IPS-NIHi11 (cell line): ENCODE data around the gene MDN1.
"Not testable (repeated sequence)": the region's sequence is repeated elsewhere in the genome, so short reads cannot be mapped to it uniquely, and the experiment has no call there.

ENCODE experiments used
- DNase-seq: peaks from one replicate; pipeline ENCODE4 v3.0.0; 2012; ENCODE audit warnings: mixed read lengths, low spot score

MDN1 gene

DNA sequence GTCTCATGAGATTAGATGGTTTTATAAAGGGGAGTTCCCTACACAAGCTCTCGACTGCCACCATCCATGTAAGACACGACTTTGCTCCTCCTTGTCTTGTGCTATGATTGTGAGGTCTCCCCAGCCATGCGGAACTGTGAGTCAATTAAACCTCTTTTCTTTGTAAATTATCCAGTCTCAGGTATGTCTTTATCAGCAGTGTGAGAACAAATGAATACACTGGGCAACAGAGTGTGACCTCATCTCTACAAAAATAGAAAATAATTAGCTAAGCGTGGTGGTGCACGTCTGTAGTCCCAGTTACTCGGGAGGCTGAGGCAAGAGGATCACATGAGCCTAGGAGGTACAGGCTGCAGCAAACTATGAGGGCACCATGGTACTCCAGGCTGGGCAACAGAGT, 51.3 kb downstream of the MDN1 start:
- no peak for DNase-seq

DNA sequence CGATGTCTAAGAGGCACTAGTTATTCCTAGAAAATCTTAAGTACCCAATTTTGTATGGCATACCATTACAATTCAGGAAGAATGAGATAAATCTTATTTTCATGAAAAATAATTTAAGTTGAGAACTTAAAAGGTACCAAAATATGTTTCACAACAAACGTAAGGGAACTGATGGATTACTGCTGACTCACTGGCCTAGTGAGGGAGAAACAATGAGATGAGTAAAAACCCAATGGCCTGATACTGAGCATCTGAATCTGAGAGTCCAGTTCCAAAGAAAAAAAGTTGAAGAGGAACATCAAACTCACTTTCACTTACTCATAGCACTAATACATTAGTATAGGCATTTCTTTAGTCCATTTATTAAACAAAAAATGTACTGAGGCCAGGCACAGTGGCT, 56.0 kb downstream of the MDN1 start:
- no peak for DNase-seq

GRCh38 chr6:89758830-89759229, 60.8 kb downstream of the MDN1 start:
- DNase-seq: no peak

GRCh38 chr6:89750338-89750737, 69.3 kb downstream of the MDN1 start:
- DNase-seq: no peak

GRCh38 chr6:89749918-89750317, 69.7 kb downstream of the MDN1 start:
- no peak for DNase-seq

GRCh38 chr6:89745716-89746115, 73.9 kb downstream of the MDN1 start:
- DNase-seq: no peak

GRCh38 chr6:89745096-89745495, 74.5 kb downstream of the MDN1 start:
- DNase-seq: no peak

DNA sequence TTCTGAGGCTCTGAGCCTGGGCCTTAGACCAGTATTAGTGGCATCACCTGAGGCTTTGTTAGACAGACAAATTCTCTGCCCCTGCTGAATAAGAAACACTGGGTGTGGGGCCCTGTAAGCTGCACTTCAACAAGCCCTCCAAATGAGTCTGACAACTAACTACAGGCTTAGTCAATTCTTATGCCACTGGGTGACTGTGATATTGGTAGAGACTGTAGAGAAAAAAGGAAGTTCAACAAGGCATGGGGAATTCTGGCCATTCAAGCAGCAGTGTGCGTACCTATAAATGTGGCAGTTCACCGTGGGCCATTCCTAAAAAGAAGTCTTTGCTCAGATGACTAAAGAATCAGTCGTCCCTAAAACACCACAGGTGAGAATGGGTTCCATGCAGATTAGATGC, 82.7 kb downstream of the MDN1 start:
- DNase-seq: no peak

GRCh38 chr6:89734526-89734925, 85.1 kb downstream of the MDN1 start:
- DNase-seq: no peak

DNA sequence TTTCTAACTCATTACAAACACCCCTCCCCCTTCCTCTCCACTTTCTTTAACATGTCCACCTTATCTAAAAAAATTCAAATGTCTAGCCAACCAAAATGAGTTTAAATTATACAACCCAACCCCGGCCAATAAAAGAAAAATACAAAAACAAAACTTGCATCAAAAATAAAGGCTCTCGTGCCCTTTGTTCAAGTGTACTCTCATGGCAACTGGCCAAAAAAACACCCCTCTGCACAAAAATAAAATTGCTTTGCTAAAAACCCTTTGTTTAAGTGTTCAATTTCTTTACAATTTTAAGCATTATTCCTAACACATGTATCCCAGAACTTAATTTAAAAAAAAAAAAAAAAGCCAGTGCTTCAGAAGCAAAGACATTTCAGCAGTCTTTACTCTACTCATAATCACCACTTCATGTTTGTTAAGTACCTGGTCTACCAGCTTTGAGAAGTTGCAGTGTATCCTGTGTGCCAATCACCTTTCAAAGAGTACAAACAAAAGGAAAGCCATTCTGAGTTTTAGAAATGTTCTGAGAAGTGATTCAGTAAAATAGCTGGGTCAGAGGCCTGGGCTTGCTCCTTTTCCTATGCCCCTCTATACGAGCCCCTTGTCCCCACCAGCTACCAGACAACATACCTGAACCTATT, 87.5 kb downstream of the MDN1 start:
- no peak for DNase-seq

GRCh38 chr6:89731262-89731661, 88.3 kb downstream of the MDN1 start:
- DNase-seq: not testable (repeated sequence)

GRCh38 chr6:89729818-89730217, 89.8 kb downstream of the MDN1 start:
- DNase-seq: no peak

DNA sequence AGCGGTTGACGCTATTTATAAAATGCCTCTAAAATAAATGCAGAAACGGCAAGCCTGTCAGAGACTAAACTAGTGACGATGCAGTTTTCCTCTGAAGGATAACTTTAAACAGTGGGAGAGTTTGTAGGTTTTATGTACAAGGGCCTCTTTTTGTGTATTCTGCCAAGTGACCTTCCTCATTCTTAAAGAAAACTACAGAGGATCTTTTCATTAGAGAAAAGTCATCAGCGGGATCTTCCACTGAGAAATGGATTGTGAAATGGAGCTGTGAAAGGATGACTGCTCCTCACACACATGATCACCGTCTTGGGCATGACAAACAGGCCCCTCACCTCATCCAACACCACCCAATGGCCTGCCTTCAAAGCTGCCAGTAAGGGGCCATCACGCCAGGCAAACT, 92.1 kb downstream of the MDN1 start:
- no peak for DNase-seq

DNA sequence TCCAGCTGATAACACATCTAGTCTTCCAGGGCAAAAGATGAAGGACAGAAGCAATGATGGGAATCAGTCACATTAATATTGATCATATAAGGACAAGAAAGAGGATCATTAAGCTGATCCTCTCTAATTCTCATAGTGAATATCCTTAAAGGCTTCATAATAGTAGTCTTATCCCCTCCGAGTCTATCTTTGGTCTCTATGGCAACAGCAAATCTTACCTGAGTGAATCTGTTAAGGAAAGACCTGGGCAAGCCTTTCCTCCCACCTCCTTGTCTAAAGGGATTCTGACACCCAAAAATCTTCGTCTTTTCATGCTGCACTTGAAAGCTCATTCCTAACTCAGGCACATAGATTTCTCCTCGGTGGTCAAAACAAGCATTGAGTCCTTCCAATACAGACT, 94.6 kb downstream of the MDN1 start:
- DNase-seq: no peak

DNA sequence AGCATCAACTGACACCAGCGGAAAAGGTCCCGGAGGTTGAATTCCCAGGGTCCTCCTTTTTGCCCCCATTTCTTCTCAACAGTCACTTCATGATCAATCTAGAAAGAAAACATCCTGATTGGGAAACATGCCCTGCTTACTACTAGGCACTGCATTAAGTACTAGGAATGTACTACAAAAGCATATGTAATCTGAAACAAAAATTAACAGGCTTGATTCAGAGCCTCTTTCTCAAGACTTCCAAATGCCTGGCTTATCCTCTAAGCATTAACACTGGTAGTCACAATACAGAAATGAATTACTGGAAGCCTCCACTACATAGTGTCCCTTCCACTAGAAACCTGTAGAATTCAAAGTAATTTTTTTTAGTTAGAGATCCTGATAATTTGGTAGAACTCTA, 96.5 kb downstream of the MDN1 start:
- DNase-seq: no peak

DNA sequence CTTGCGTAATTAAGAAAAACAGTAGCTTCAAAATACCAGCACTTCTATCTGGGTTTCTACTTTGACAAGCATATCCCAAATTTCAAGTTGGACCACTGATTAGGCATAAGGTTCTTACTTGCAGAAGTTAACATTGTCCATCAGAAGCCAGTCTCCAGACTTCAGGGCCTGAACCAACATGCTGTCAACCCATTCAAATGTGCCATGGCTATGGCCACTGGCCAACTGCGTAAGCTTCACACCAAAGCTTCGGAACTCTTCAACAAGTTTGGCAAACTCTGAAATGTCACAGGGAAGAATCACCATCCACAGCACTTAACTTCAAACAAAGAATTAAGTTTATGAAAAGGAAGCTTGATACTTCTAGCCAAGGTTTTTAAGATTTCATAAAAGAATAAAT, 103.1 kb downstream of the MDN1 start:
- no peak for DNase-seq

DNA sequence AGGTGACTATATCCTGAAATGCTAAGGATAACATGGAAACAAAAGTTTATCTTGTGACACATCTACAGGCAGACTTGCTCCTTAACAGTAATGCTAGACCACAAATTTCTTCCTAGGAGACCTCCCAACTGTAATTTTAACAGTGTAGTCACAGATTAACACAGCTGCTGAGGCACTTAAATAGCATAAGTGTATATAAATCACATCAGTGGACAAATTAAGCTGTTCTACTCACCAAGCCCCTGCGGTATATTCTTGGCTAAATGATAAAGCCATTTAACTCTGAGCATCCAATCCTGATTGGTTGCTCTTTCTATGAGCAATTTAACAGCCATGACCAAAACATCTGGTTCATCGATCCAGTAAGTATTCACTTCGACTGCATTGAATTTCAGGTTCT, 107.8 kb downstream of the MDN1 start:
- no peak for DNase-seq

DNA sequence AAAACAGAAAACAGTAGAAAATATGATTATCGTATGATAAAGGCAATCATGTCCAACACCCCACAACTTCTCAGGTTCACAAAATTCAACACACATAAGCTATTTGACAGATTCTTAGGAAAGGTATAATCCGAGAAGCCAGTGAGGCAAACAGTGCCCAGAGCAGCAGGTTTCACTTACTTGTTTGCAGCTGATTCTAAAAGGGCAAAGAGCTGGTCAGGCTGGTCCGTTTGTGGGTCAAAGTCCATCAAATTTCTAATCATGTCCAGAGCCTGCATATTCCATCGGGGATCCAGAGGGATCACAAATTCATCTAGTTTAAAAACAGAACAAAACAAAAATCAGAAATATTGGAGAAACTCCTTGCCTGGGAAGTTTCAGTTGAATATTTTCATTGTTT, 111.3 kb downstream of the MDN1 start:
- DNase-seq: no peak

DNA sequence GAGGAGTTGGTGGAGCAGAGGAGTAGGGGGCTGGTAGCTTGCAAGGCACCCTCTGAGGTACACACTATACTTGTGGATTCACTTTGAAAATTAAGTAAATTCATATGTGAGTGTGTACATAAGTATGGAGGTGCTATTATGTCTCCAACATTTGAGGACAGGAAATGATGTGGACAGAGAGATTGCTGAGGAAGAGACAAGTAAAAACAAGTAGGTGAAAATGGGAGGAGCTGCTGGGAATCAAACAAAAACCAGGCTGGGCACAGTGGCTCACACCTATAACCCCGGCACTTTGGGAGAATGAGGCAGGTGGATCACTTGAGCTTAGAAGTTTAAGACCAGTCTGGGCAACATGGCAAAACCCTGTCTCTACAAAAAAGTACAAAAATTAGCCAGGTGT, 111.8 kb downstream of the MDN1 start:
- no peak for DNase-seq

DNA sequence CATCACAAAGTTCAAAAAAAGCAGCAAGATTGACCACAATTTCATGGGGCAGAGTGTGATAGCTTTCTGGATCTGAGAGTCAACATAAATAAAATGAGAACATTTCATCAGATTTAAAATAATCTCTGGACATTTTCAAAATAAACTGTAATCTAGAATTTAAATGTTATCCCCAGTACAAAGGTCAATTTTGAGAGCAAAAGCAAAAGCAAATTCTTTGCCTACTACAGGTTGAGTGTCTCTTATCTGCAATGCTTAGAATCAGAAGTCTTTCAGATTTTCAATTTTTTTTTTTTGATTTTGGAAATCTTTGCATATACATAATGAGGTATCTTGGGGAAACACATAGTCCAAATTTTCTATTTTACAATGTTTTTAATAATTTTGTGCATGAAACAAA, 113.5 kb downstream of the MDN1 start:
- no peak for DNase-seq

DNA sequence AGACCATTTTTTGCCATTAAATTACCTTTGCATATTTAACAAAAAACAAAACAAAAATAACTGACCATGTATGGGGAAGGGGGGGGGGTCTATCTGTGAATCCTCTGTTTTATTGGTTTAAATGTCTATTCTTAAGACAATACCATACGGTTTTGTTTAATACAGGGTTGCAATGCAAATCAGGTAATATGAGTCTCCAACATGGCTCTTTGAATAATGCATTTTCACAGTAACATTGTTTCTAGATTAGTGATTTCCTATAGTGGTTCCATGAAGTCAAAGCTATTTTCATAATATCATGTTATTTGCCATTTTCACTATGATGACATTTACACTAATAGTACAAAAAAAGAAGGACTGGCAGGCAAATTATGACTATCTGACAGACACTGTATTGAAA, 116.3 kb downstream of the MDN1 start:
- DNase-seq: no peak

DNA sequence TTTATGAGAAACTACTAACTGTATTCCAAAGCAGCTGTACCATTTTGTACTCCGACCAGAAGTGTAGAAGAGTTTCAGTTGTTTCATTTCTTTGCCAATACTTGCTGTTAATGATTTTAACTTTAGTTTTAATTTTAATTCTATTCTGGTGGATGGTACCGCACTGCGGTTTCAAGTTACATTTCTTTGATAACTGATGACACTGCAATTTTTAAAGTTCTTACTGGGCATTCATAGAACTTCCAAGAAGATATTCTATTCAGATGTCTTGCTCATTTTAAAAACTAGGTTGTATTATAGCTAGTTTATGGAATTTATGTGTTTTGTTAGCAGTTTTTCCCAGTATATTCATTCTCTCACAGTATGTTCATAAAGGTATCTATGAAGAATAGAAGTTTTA, 117.2 kb downstream of the MDN1 start:
- no peak for DNase-seq

DNA sequence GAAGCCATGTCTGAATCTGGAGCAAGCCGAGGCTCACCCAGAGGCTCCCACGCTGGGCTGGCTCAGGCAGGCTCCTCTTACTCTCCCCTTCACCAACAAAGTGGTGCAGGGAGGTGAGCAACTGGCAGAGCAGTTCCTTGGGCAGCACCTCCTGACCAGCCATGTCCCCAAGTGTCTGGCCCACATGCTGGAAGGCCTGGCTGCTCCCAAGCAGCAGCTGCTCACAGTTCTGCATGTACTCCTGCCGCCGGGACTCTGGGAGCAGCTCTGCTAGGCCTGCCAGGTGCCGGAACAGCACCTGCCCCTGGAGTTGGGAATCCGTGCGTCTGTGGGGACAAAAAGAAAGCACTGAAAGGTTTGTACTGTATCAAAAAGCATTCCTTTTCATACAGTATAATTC, 123.9 kb downstream of the MDN1 start:
- no peak for DNase-seq

GRCh38 chr6:89694428-89694827, 125.2 kb downstream of the MDN1 start:
- DNase-seq: no peak

- no peak for DNase-seq
Measured at GRCh38 chr6:89693207-89693606, 126.4 kb downstream of the MDN1 start.
